ENCODE data around the gene VPS9D1.

VPS9D1 gene, protein sequence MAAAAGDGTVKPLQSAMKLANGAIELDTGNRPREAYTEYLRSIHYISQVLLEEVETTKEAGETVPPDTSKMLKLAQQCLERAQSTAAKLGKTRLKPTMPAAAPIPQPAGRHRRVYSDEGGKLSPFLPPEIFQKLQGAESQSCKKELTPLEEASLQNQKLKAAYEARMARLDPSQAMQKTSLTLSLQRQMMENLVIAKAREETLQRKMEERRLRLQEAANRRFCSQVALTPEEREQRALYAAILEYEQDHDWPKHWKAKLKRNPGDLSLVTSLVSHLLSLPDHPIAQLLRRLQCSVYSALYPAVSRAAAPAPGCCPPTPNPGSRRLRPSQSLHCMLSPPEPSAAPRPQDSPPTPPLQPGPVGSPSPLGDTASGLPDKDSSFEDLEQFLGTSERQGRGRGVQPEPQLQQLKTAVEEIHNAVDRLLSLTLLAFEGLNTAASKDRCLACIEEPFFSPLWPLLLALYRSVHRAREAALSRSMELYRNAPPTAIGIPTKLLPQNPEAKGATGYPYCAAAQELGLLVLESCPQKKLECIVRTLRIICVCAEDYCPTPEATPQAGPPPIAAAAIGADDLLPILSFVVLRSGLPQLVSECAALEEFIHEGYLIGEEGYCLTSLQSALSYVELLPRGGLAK

GRCh38 chr16:89720813-89721545 lies at the start of gene VPS9D1, which contains the start of gene ZNF276:
Gene VPS9D1 (minus strand): TSS chr16:89720898. CDS start chr16:89720861, 37 bp downstream.
Gene ZNF276 (plus strand): TSS chr16:89721537. CDS start chr16:89721641, 104 bp downstream.
- peak; percentile 69 to 79 for DNase-seq (ENCODE audit: low read depth in 2 of 2)

DNA sequence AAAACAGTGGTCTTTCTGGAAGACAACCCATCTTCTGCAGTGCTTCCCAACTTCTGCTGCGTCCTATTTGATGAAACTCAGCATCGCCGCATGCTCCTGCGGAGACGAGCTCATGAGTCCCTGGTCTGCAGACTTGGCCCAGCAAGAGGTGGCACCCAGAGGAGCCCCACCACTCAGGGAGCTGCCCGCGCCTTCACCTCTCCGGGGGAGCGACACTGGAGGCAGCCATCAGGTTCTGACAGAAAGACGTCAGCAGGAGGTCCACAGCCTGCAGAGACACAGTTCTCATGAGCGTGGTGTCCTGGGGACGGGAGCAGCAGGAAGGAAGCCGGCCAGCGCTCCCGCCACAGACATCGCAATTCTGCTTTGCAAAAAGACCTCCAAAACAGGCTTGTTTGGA lies 49.7 kb upstream of the VPS9D1 start:
- no peak for DNase-seq (ENCODE audit: low read depth in 2 of 2)

DNA sequence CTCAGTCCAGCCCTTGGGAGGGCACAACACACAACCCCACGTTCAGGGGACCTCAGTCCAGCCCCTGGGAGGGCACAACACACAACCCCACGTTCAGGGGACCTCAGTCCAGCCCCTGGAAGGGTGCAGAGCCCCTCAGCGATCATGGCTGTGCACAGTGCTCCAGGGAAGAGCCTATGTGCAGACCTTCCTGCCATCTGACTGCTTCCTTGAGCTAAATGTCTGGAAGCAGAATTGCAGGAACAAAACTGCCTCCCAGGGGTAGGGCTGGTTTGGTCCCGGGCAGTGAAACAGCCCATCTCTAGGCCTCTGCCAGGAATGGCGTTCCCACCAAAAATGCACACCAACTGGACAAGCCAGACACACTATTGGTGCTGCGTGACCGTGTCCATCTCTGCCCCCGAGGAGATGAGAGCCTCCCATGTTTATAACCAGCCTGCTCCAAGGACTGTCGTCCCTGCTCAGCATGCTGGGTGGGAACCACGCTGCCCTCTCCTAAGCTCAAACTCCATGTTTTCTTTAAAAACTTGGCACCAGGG lies 44.7 kb upstream of the VPS9D1 start:
- DNase-seq (ENCODE audit: low read depth in 2 of 2), result no peak

DNA sequence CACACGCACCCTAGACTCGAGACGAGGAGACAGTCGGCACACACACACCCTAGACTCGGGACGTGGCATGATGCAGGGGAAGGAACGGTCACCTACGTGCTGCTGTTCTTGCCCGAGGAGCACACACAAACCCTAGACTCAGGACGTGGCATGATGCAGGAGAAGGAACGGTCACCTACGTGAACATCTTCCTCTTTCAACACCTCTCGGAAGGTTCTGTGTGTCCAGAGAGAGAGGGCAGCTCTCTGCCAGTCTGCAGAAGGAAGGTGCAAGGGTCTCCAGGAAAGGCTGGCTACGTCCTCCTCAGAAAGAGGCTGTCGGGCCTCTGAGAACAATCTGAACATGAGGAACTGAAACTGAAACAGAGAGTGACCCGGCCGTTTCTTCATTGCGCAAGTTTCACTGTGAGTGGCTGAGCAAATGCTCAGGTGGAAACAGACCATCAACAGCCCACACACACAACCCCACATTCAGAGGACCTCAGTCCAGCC lies 44.1 kb upstream of the VPS9D1 start:
- peak; percentile 5 to 12 for DNase-seq (ENCODE audit: low read depth in 2 of 2)

- DNase-seq (ENCODE audit: low read depth in 2 of 2), result no peak
These were observed 40.7 kb upstream of the VPS9D1 start for GRCh38 chr16:89761304-89761922.

DNA sequence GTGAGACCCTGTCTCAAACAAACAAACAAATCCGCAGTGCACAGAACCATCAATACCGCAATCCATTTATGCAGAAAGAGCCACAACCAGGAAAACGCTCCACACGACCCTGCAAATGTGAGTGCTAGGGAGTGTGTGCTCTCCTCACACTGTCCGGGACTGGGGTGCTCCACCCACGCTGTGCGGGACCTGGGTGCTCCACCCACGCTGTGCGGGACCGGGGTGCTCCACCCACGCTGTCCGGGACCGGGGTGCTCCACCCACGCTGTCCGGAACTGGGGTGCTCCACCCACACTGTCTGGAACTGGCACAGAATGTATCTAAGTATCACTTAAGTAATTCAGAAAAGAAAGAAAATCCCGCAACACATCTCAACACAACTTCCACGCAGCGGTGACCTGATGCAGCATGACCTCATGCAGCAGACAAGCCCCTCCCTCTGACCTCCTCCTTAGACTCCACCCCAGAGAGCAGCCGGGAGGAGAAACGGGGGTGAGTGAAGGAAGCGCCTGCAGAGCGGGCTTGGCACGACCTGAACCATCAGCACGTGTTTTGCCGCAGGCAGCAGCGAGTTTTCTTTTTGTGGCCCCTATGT lies 39.1 kb upstream of the VPS9D1 start:
- DNase-seq (ENCODE audit: low read depth in 2 of 2), result no peak

DNA sequence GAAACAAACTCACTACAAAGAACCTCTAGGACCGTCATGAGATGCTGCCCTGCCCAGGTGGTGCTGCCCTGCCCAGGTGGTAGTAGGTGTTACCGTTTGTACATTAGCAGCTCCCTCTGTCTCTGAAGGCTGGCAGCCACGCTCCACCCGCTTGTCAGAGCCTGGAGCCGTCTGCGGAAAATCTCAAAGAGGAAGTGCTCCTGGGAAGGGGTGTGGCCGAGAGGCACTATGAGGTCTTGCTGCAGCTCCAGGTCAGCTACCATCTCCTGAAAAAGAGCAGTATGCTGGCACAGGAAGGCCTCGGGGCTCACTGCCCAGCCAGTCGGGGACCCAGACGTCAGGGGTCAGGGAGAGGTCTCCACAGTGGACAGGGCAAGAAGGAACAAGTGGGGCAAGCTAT lies 28.9 kb upstream of the VPS9D1 start:
- no peak for DNase-seq (ENCODE audit: low read depth in 2 of 2)

GRCh38 chr16:89748921-89749320 lies 28.2 kb upstream of the VPS9D1 start:
- no peak for DNase-seq (ENCODE audit: low read depth in 2 of 2)

DNA sequence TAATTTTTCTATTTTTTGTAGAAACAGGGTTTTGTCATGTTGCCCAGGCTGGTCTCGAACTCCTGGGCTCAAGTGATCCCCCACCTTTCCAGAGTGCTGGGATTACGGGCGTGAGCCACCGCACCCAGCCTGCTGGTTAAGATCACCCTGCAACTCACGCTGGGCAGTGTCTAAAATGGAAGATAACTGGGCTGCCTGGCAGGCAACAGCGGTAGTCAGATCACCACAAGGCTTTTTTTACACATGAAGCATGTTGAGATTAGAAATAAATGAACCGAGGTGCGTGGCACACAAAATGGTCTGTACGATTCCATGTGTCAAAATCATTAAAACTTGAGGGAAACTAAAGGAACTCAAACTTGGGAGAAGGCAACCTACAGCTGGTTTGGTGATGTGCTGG lies 27.4 kb upstream of the VPS9D1 start:
- no peak for DNase-seq (ENCODE audit: low read depth in 2 of 2)

DNA sequence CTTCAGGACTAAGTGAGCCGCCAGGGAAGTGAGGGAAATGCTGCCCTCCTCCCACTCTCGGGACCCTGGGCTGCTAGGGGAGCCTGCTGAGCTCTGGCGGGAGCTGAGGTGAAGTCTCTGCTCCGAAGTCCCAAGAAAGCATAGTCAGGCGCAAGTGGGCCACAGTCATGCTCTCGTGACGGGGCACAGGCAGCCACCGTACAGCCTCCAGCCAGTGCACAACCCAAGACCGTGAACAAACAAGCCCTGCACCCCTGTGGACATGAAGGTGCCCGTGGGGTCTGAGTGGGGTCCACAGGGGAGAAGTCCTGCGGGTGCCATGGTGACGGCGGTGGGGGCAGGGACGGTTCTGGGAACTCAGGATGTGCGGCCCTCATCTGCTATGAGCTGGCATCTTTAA lies 25.3 kb upstream of the VPS9D1 start:
- DNase-seq (ENCODE audit: low read depth in 2 of 2), result no peak

- no peak for DNase-seq (ENCODE audit: low read depth in 2 of 2)
These were observed 24.1 kb upstream of the VPS9D1 start for GRCh38 chr16:89744813-89745212.

DNA sequence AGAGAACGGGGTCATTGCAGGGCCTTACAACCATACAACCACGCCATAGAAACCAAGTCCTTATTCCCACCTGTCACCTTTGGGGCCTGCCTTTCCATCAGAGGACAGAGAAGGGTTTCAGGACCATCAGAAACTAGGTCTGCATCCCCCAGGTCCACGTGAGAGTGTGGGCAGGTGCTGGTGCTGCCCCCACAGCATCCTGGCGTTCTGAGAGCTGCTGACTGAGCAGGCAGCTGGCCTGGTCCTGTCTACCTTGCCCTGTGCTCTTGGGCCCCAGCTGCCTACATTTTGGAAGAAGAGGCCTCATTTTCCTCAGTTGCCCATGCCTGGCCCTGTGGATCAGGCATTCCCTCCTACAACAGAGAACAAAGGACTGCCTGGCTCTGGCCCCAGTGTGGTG lies 22.2 kb upstream of the VPS9D1 start:
- no peak for DNase-seq (ENCODE audit: low read depth in 2 of 2)

- no peak for DNase-seq (ENCODE audit: low read depth in 2 of 2)
These were observed 20.8 kb upstream of the VPS9D1 start for GRCh38 chr16:89741342-89742014.

DNA sequence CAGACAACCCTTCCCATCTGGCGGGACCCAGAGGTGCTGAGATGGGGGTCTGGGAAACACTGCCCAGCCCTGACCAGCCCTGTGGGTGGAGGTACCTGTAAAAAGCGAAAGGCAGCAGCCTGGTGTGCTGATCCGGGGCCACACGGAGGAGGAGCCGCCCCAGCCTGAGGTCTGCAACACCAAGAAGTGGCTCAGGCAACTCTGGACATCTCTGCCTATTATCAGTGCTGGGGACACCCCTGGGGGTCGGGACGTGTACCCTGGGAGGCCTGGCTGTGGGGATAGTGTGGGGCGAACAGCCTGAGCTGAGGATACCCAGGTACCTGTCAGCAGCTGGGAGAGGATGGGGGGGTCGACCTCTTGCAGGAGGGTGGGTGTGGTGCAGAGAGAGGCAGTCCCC lies 18.7 kb upstream of the VPS9D1 start:
- DNase-seq (ENCODE audit: low read depth in 2 of 2), result no peak

DNA sequence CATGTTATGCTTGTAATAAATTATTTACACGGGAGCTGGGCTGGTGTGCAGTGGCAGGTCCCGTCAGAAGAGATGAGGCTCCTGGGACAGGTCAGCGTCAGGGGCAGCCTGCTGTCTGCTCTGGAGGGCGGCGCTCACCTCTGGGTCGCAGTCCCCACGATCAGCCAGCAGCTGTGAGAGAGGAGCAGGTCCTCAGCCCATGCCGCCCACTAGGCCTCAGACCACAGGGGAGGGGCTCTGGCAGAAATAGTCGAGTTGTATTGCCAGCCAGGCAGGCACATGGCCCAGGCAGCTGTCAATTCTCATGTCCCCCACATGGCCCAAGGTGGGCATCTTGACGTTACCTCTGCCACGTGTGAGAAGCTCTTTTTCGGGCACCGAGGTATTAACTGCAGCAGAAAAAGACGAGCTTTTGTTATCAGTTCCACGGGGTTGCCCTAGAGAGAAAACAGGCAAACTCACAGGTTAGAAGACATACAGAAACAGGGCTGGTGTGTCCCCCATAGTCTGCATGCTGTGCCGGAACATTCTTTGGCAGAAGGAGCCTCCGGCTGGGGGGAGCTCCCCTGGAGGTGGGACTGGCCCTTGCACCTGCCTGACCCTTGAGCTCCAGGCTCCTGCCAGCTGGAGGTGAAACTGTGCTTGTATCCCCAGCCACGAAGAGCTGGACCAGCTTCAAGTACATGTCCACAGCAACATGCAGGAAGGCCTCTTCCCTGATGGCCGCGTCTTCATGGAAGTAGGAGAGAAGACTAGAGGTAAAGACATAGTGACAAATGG lies 18.0 kb upstream of the VPS9D1 start:
- no peak for DNase-seq (ENCODE audit: low read depth in 2 of 2)

GRCh38 chr16:89738072-89738377 lies 17.3 kb upstream of the VPS9D1 start:
- no peak for DNase-seq (ENCODE audit: low read depth in 2 of 2)

- DNase-seq (ENCODE audit: low read depth in 2 of 2), result no peak
These were observed 16.8 kb upstream of the VPS9D1 start for GRCh38 chr16:89737341-89738071.

DNA sequence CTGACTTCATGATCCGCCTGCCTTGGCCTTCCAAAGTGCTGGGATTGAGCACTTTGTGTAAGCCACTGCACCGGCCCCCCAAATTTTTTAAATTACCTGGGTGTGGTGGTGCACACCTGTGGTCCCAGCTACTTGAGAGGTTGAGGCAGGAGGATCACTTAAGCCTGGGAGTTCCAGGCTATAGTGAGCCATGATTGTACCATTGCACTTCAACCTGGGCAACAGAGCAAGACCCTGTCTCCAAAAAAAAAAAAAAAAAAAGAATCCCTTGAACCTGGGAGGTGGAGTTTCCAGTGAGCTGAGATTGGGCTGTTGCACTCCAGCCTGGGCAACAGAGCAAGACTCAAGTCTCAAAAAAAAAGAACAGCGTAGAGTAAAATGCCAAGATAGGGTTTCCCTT lies 15.9 kb upstream of the VPS9D1 start:
- DNase-seq (ENCODE audit: low read depth in 2 of 2), result no peak

DNA sequence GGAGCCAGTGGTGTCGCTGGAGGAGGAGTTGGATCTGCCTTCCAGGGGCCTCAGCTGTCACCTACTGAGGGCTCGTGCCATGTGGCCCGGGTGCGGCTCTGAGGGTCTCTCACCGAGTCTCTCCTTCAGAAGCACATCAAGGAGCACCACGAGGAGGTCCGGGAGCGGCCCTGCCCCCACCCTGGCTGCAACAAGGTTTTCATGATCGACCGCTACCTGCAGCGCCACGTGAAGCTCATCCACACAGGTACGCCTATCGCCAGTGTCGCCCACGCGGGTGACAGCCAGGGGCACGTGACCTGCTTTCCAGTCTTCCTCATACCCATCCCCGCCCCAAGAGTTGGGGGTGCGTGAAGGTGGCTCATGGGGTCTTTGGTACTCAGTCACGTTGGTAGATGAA lies 13.1 kb upstream of the VPS9D1 start:
- no peak for DNase-seq (ENCODE audit: low read depth in 2 of 2)

All from stimulated activated CD4-positive, alpha-beta T cell treated with anti-CD3 and anti-CD28 coated beads, Interleukin-12 subunit alpha, Interleukin-12 subunit beta, amount 100 ng/mL, for 24 hours (primary cell).